Activated B cell treated with CpG ODN at 0.5 μM for 24 hours (primary cell): ENCODE data around the gene C19orf81. TPM values are rescaled to one million over a fixed set of nuclear protein-coding genes. Genes with fewer than 3 reads are reported as not detected.

ENCODE experiments used
- ATAC-seq: fragments of 200-7000 bp; cut with Tn5 transposase; one replicate; pipeline ENCODE4 v1.10.0; 2021; ENCODE audit warnings: low read depth, mild to moderate bottlenecking, moderate library complexity
- CTCF ChIA-PET: fragments of 350-600 bp; sonication (Branson Sonifier 250); formaldehyde crosslinking; loops from one replicate; lab custom pipeline; 2021; ENCODE audit warnings: antibody characterized with exemption; lab: Charles Lee
- POLR2A ChIA-PET: fragments of 350-600 bp; sonication (Branson Sonifier 250); formaldehyde crosslinking; loops from one replicate; lab custom pipeline; 2021; ENCODE audit warnings: antibody characterized with exemption; lab: Charles Lee
- DNase-seq: peaks from one replicate; pipeline ENCODE4 v3.0.0; 2022
- H3K27ac Mint-ChIP-seq: one replicate; pipeline ENCODE4 v1.8.0; 2020; ENCODE audit warnings: mixed read lengths
- H3K27me3 Mint-ChIP-seq: one replicate; pipeline ENCODE4 v1.8.0; 2021; ENCODE audit warnings: mixed read lengths
- H3K36me3 Mint-ChIP-seq: one replicate; pipeline ENCODE4 v1.8.0; 2021; ENCODE audit warnings: low read depth, mixed read lengths
- H3K4me1 Mint-ChIP-seq: one replicate; pipeline ENCODE4 v1.8.0; 2021; ENCODE audit warnings: mixed read lengths
- H3K4me3 Mint-ChIP-seq: one replicate; pipeline ENCODE4 v1.8.0; 2020; ENCODE audit warnings: mild to moderate bottlenecking, mixed read lengths
- H3K9me3 Mint-ChIP-seq: one replicate; pipeline ENCODE4 v1.8.0; 2020; ENCODE audit warnings: mixed read lengths
- CTCF ChIP-seq: fragments of 200-600 bp; IDR thresholded peaks from one replicate; pipeline ENCODE4 v1.8.0; 2022; ENCODE audit warnings: antibody characterized with exemption, mild to moderate bottlenecking
- intact Hi-C: fragments of 100-400 bp; cut with micrococcal nuclease; formaldehyde crosslinking; loops from one replicate; pipeline ENCODE4 v1.15.1; 2024
- total RNA-seq: library from RNA; stranded (reverse); gene quantifications from 2 replicates; pipeline ENCODE4 v1.2.3, GENCODE V29; 2022

Gene C19orf81
- total RNA-seq, 1 donor from 2014 or later = not detected

DNA sequence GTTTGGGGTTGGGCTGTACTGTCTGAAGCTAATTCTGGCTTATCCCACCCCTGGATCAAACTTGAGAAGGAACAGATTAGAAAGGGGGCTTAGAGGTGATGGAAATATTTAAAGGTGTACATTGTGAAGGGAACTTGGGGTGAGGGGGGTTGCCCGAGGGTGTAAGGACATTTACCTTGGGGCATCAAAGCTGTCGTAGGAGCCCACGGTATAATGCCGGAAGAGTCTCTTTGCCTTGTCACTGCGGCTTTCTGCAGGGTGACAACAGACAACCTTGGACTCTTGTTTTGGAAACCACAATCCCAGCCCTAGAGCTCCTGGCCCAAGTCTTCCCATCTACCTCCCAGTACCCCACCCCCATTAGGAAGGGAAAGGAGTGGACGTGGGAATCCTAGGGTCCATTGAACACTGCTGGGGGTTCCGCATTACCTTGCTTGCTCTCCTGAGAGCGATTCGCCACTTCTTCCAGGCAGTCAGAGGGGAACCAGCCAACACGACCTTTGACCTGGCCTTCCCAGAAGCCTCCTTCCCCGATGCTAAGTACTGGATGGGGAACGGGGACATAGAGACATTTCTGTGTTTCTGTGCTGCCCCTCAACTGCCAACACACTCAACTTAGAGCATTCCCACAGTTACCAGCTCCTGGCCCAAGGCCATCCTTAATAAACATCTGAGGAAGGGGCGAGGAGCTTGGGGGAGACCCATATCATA lies 48.3 kb downstream of the C19orf81 start:
- DNase-seq (no peak), ATAC-seq (no peak)
- H3K36me3 Mint-ChIP-seq = no peaks in the 10 kb centered on the region
- H3K27me3 Mint-ChIP-seq = peaks cover 56% of the 10 kb centered on the region
- no peak overlapping the region for H3K27ac Mint-ChIP-seq
- ChIA-PET POLR2A (no interaction called here), CTCF (no interaction called here)
- H3K9me3 Mint-ChIP-seq = no peaks in the 10 kb centered on the region
- H3K4me1 Mint-ChIP-seq = peaks cover 3% of the 10 kb centered on the region
- no peak for TF ChIP-seq CTCF
- H3K4me3 Mint-ChIP-seq = no peak overlapping the region
- intact Hi-C loops = no loop called here

GRCh38 chr19:50701367-50701985 lies 52.2 kb downstream of the C19orf81 start:
- Mint-ChIP-seq H3K27ac (no peak overlapping the region), H3K27me3 (peaks cover 53% of the 10 kb centered on the region), H3K9me3 (no peaks in the 10 kb centered on the region), H3K4me3 (no peak overlapping the region), H3K4me1 (peaks cover 3% of the 10 kb centered on the region), H3K36me3 (no peaks in the 10 kb centered on the region)
- no peak for DNase-seq
- TF ChIP-seq CTCF = no peak
- ChIA-PET CTCF (no interaction called here), POLR2A (no interaction called here)
- ATAC-seq = no peak
- intact Hi-C loops = no loop called here

DNA sequence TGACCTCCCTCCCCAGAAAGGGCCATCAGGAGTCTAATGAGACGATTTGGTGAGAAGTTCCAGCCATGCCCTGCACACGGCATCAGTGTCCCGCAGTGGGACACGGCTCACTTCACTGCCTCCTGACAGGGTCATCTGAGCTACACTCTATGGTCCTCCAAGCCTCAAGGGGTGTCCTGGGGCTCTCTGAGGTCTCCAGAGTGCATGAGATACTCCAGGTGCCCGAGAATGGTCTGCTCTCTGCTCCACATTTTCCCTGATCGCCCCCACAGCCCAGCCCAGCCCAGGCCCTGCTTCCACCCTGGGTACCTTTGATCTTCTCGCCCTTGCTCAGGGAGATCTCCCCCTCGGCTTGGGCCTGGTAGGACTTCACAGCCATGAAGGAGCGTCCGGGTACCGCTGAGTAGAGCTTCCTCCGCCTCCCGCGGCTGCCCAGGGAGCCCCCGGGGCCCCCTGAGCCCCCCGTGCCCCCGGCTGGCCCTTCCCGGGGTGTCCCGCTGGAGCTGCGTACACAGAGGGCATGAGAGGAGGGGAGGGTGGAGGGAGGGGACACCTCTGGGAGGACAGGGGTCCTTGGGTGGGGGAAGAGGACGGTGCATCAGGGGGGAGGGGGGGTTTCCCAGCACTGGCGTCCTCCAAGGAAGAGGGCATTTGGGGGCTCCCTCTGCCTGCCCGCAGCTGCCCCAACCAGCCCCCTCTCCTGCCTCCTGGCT lies 53.1 kb downstream of the C19orf81 start:
- CTCF ChIA-PET = no interaction called here
- POLR2A ChIA-PET = no interaction called here
- ATAC-seq = no peak

DNA sequence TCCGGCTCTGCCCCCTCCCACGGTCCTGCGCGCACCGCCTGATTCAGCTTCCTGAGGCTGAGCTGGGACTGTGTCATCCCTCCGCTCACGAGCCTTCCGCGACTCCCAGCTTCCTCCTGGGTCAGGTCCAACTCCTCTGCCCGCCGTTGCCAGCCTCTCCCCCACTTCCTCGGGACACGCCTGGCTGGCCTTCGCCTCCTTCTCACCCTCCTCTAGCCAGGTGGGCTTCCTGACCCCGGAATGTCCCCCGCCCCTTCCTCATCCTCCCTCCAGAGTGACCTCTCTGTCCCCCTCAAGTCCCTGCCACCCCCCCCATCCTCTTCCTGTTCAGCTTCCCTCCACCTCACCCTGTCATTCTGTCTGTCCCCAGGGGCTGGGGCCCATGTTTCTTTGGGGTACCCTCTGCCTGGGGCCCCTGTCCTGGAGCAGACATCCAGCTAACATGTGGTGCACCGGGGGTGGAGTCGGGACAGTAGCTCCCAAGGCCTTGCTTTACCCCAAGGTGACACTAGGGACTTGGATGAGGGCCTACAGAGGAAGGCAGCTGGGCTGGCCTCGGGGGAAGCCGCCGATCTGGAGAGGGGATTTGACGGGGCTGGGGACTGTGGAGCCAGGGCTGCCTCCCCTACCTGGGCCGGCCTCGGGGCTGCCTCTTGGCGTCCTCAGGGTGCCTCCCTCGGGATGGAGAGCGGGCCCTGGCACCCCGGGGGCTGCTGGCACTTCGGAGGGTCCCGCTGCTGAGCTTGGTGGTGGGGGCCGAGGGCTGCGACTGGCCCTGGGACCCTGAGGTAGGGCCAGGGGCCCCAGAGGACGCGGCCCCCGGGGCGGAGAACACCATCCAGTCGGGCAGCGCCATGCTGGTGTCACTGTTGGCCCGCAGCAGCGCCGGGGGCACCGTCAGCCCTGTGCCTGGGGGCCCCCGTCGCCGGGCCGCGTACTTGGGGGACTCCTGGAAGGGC lies 53.9 kb downstream of the C19orf81 start:
- ATAC-seq = no peak
- Mint-ChIP-seq H3K27me3 (peaks cover 40% of the 10 kb centered on the region), H3K36me3 (no peaks in the 10 kb centered on the region), H3K4me3 (no peak overlapping the region), H3K27ac (no peak overlapping the region), H3K4me1 (peaks cover 3% of the 10 kb centered on the region), H3K9me3 (no peaks in the 10 kb centered on the region)
- POLR2A ChIA-PET = no interaction called here
- no peak for DNase-seq
- TF ChIP-seq CTCF = no peak
- intact Hi-C loops = no loop called here
- CTCF ChIA-PET = no interaction called here

More for the DNA sequence above, 53.1 kb downstream of the C19orf81 start:
- H3K4me3 Mint-ChIP-seq = no peak overlapping the region
- peaks cover 3% of the 10 kb centered on the region for H3K4me1 Mint-ChIP-seq
- TF ChIP-seq CTCF = no peak
- no peaks in the 10 kb centered on the region for H3K9me3 Mint-ChIP-seq
- no peak overlapping the region for H3K27ac Mint-ChIP-seq
- DNase-seq = no peak
- peaks cover 49% of the 10 kb centered on the region for H3K27me3 Mint-ChIP-seq
- no peaks in the 10 kb centered on the region for H3K36me3 Mint-ChIP-seq
- intact Hi-C loops = no loop called here
